ENCODE measurements around the gene IKZF2. TPM values are rescaled to one million over a fixed set of nuclear protein-coding genes. Genes with fewer than 3 reads are reported as not detected.

Gene IKZF2
- total RNA-seq, 1 experiment from 2014 or later, result 5.2 TPM

GRCh38 chr2:213086050-213086449 is 65.4 kb downstream of the IKZF2 start:
- Histone ChIP-seq H3K36me3 (no peaks in the 10 kb centered on the region; the same call in 1 of the 2 replicates), H3K9me3 (no peaks in the 10 kb centered on the region), H3K4me3 (no peak overlapping the region), H3K27me3 (no peaks in the 10 kb centered on the region)
- no peak for DNase-seq

- DNase-seq, result no peak
- no peak overlapping the region for H3K4me3 ChIP-seq
- no peaks in the 10 kb centered on the region for H3K27me3 ChIP-seq
- H3K36me3 ChIP-seq, result no peaks in the 10 kb centered on the region
- H3K9me3 ChIP-seq, result no peaks in the 10 kb centered on the region
Measured at GRCh38 chr2:213085538-213085937, 65.9 kb downstream of the IKZF2 start.

GRCh38 chr2:213084261-213084660 is 67.2 kb downstream of the IKZF2 start:
- H3K9me3 ChIP-seq, result no peaks in the 10 kb centered on the region
- no peak for DNase-seq
- H3K27me3 ChIP-seq, result no peaks in the 10 kb centered on the region
- no peaks in the 10 kb centered on the region for H3K36me3 ChIP-seq
- no peak overlapping the region for H3K4me3 ChIP-seq

- Histone ChIP-seq H3K4me3 (no peak overlapping the region), H3K9me3 (no peaks in the 10 kb centered on the region), H3K27me3 (no peaks in the 10 kb centered on the region), H3K36me3 (no peaks in the 10 kb centered on the region)
- DNase-seq, result no peak
Measured at GRCh38 chr2:213080969-213081617, 70.3 kb downstream of the IKZF2 start.

GRCh38 chr2:213079756-213080155 is 71.7 kb downstream of the IKZF2 start:
- Histone ChIP-seq H3K27me3 (no peaks in the 10 kb centered on the region), H3K4me3 (no peak overlapping the region)
- DNase-seq, result no peak

GRCh38 chr2:213078686-213079085 is 72.7 kb downstream of the IKZF2 start:
- H3K9me3 ChIP-seq, result no peaks in the 10 kb centered on the region
- H3K36me3 ChIP-seq, result no peaks in the 10 kb centered on the region
- DNase-seq, result no peak
- H3K27me3 ChIP-seq, result no peaks in the 10 kb centered on the region
- no peak overlapping the region for H3K4me3 ChIP-seq

More at GRCh38 chr2:213079756-213080155, 71.7 kb downstream of the IKZF2 start:
- H3K36me3 ChIP-seq, result no peaks in the 10 kb centered on the region
- H3K9me3 ChIP-seq, result no peaks in the 10 kb centered on the region

GRCh38 chr2:213069531-213069930 is 81.9 kb downstream of the IKZF2 start:
- Histone ChIP-seq H3K9me3 (no peaks in the 10 kb centered on the region), H3K4me3 (no peak overlapping the region), H3K27me3 (no peaks in the 10 kb centered on the region), H3K36me3 (no peaks in the 10 kb centered on the region)
- no peak for DNase-seq

DNA sequence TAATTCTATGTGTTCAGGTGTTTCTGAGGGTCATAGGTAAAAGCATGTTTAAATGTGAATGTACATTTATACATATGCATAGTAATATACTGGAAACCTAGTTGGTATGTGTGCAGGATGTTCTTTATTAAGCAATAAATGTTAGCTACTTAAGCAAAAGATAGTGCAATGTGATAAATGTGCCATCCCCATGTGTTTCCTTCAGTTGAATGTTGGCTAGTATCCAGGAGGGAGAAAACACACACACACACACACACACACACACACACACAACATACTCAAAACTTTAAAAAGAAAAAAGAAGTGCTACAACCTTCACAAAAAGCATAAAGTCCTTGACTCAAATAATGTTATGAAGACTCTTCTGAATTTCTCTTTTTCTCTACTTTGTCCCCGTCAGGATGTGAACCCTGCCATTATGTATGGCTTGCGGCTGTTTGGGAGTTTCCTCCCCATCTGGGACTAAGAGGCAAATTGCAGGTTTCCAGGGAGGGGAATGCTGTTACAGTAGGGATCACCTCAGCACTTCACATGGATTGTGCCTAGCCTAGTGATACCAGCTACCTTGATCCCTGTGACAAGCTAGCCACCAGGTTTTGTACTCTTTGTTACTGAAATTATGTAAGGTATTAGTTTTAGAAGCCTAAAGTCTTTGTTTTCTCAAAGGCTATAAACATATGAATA is 82.6 kb downstream of the IKZF2 start:
- Histone ChIP-seq H3K36me3 (no peaks in the 10 kb centered on the region), H3K9me3 (no peaks in the 10 kb centered on the region), H3K27me3 (no peaks in the 10 kb centered on the region), H3K4me3 (no peak overlapping the region)
- DNase-seq, result no peak

DNA sequence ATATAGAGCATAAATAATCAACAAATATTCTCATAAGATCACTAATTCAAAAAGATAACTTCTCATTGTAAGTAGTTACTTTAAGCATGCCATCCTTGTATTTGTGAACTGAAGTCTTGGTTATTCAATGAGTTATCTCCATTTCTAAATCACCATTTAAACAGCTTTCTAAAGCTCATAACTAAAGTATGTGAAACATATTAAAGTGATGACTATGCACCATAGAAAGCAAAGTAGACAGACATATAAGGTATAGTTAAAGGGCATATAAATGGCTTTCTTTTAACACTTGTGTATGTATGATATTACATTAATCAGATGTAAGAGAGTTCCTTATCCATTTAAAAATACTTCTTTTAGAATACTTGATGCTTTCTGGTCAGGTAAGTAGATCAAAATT is 83.5 kb downstream of the IKZF2 start:
- H3K27me3 ChIP-seq, result no peaks in the 10 kb centered on the region
- no peaks in the 10 kb centered on the region for H3K36me3 ChIP-seq
- no peak for DNase-seq
- H3K9me3 ChIP-seq, result no peaks in the 10 kb centered on the region
- H3K4me3 ChIP-seq, result no peak overlapping the region

DNA sequence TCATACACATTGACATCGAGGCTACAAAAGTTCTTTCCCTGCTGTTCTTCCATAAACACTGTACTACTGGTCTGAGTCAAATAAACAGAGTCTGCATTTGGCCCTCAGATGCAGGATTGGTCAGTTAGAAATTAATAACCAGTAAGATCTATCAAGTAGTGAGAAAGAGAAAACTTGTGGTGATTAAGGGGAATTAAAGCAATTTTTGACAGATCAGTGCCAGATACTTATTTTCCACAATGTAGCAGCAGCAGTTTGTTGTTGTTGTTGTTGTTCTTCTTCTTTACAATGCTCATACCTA is 85.0 kb downstream of the IKZF2 start:
- no peak for DNase-seq
- no peaks in the 10 kb centered on the region for H3K27me3 ChIP-seq
- no peak overlapping the region for H3K4me3 ChIP-seq
- H3K9me3 ChIP-seq, result no peaks in the 10 kb centered on the region
- H3K36me3 ChIP-seq, result no peaks in the 10 kb centered on the region

DNA sequence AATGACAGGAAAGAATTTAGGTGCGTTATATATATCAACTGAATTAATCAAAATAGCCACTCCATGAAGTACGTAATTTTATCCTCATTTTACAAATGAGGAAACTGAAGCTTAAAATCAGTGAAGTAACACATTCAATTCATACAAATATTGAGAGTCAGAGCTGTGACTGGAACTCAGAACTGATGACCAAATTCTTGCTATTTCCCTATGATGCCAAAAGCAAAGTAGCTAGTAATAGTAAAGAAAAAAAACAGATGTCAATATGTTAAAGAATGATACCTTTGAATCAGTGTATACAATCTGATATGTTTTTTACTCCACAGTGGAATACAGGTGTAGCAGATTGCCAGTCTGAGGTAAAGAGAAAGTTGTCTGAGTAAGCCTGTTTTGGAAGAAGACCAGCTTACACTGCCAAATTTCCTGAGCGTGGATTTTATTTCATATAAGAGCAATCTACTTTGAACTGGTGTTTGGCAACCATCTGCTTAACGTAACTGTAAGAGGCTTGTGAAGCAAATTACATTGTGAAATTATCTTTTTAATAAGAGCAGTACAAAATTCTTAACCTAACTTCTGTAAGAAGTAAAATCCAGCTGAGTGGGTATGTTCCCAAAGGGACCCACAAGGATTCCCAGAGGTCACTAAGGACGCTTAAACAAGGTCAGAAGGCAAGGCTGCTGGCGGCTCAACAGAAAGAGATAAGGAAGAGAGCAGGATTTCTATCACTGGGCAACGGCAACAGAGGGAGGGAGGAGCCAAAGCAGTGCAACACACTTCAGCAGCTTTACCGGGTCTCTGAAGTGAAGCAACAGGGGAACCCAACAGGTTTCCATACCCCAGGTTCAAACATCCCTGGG is 85.6 kb downstream of the IKZF2 start:
- DNase-seq, result peak; percentile 5
- no peaks in the 10 kb centered on the region for H3K36me3 ChIP-seq
- no peak overlapping the region for H3K4me3 ChIP-seq
- no peaks in the 10 kb centered on the region for H3K27me3 ChIP-seq
- no peaks in the 10 kb centered on the region for H3K9me3 ChIP-seq

DNA sequence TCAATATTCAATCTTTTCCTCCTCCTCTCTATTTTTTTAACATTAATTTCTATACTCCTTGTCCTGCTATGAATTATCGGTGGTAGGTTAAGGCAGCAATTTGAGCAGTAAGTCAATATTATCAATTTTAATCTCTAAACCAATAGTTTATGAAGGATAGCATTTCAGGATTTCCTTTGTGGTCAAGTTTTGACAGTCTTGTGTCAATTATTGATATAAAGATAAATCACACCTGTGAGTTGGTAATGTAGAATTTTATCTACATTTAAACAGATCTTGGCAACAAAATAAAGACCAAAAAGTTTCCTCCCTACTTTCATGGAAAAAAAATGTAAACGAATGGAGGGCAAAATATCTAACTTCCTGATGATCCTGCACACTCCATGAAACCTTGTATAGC is 87.3 kb downstream of the IKZF2 start:
- DNase-seq, result no peak
- Histone ChIP-seq H3K27me3 (no peaks in the 10 kb centered on the region), H3K36me3 (no peaks in the 10 kb centered on the region), H3K9me3 (no peaks in the 10 kb centered on the region), H3K4me3 (no peak overlapping the region)

GRCh38 chr2:213057977-213058376 is 93.4 kb downstream of the IKZF2 start:
- H3K9me3 ChIP-seq, result no peaks in the 10 kb centered on the region
- no peaks in the 10 kb centered on the region for H3K27me3 ChIP-seq
- H3K4me3 ChIP-seq, result no peak overlapping the region
- DNase-seq, result no peak
- H3K36me3 ChIP-seq, result no peaks in the 10 kb centered on the region

GRCh38 chr2:213046431-213046830 is 105.0 kb downstream of the IKZF2 start:
- H3K9me3 ChIP-seq, result no peaks in the 10 kb centered on the region
- no peak for DNase-seq
- H3K4me3 ChIP-seq, result no peak overlapping the region
- peaks cover 3% of the 10 kb centered on the region for H3K36me3 ChIP-seq
- H3K27me3 ChIP-seq, result no peaks in the 10 kb centered on the region

- Histone ChIP-seq H3K27me3 (no peaks in the 10 kb centered on the region), H3K4me3 (no peak overlapping the region), H3K9me3 (no peaks in the 10 kb centered on the region), H3K36me3 (peaks cover 3% of the 10 kb centered on the region)
- no peak for DNase-seq
Measured at GRCh38 chr2:213043566-213043965, 107.8 kb downstream of the IKZF2 start.

DNA sequence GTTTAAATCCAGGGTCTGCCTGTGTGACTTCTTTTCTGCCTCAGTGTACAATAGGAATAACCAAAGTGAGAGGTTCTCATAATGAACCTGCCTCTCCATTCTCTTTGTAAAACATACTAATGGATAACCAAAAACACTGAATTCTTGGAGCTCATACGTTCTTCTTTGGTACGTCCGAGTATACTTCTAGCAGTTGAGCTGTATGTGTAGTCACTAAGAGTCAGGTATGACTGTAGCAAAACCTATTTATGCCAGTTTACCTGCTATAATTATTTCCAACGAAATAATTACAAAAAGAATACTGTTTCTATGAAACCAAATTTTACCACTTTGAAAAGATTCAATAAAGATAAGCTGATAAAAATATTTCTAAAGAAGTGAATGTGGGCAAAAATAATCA is 109.2 kb downstream of the IKZF2 start:
- Histone ChIP-seq H3K27me3 (no peaks in the 10 kb centered on the region), H3K36me3 (peaks cover 3% of the 10 kb centered on the region), H3K9me3 (no peaks in the 10 kb centered on the region), H3K4me3 (no peak overlapping the region)
- no peak for DNase-seq

DNA sequence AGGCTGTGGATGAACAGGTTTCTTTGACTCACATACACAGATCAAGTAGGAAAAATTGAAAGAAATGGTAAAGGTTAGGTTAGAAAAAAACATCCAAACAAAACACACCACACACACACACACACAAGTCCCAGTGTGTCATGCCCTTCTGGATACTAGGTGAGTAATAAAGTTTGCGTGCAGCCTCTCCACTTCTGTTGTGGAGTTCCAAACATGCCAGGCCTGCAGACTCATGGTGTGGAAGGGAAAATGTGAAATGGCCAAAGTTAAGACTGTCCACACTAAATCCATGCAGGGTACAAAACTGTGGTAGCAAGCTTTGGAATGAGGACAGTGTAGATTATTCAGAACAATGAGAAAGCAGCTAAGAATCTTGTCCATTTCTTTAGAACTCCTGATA is 114.6 kb downstream of the IKZF2 start:
- Histone ChIP-seq H3K27me3 (no peaks in the 10 kb centered on the region), H3K9me3 (no peaks in the 10 kb centered on the region), H3K4me3 (no peak overlapping the region), H3K36me3 (no peaks in the 10 kb centered on the region)
- DNase-seq, result no peak

Measured in MG63 (cell line).